Measurements from ENCODE around the gene CREBBP.

Gene CREBBP

GRCh38 chr16:3681206-3681605 lies 199.3 kb downstream of the CREBBP start:
- Histone ChIP-seq H3K9ac (ENCODE audit: insufficient read length) (no peak overlapping the region), H3K4me3 (no peak overlapping the region), H3K27ac (no peak overlapping the region), H3K36me3 (ENCODE audit: insufficient read depth, low read length) (peaks cover 90% of the 10 kb centered on the region), H3K9me3 (ENCODE audit: low read depth, low read length) (no peaks in the 10 kb centered on the region)
- no peak for TF ChIP-seq FOXP2 (optimal IDR thresholded peaks at IDR 0.05; ENCODE audit: control extremely low read depth, extremely low read length, insufficient read depth)
- no peak for TF ChIP-seq POLR2AphosphoS5 (IDR thresholded peaks at IDR 0.05; ENCODE audit: borderline replicate concordance, low read depth, low read length)
- TF ChIP-seq EZH2 (IDR thresholded peaks at IDR 0.05), result no peak
- no peak for DNase-seq (ENCODE audit: low read depth, low spot score)

GRCh38 chr16:3677994-3678393 lies 202.5 kb downstream of the CREBBP start:
- peaks cover 93% of the 10 kb centered on the region for H3K36me3 ChIP-seq (ENCODE audit: insufficient read depth, low read length)
- no peak for TF ChIP-seq POLR2AphosphoS5 (IDR thresholded peaks at IDR 0.05; ENCODE audit: borderline replicate concordance, low read depth, low read length)
- no peak for TF ChIP-seq EZH2 (IDR thresholded peaks at IDR 0.05)
- no peak for TF ChIP-seq FOXP2 (optimal IDR thresholded peaks at IDR 0.05; ENCODE audit: control extremely low read depth, extremely low read length, insufficient read depth)
- no peak overlapping the region for H3K4me3 ChIP-seq
- no peaks in the 10 kb centered on the region for H3K9me3 ChIP-seq (ENCODE audit: low read depth, low read length)
- H3K9ac ChIP-seq (ENCODE audit: insufficient read length), result no peak overlapping the region
- DNase-seq (ENCODE audit: low read depth, low spot score), result no peak
- H3K27ac ChIP-seq, result no peak overlapping the region

- TF ChIP-seq FOXP2 (optimal IDR thresholded peaks at IDR 0.05; ENCODE audit: control extremely low read depth, extremely low read length, insufficient read depth) (no peak), EZH2 (IDR thresholded peaks at IDR 0.05) (no peak), POLR2AphosphoS5 (IDR thresholded peaks at IDR 0.05; ENCODE audit: borderline replicate concordance, low read depth, low read length) (no peak)
- no peak for DNase-seq (ENCODE audit: low read depth, low spot score)
- H3K27ac ChIP-seq, result no peak overlapping the region
- H3K4me3 ChIP-seq, result no peak overlapping the region
- H3K9me3 ChIP-seq (ENCODE audit: low read depth, low read length), result no peaks in the 10 kb centered on the region
- H3K36me3 ChIP-seq (ENCODE audit: insufficient read depth, low read length), result peaks cover 87% of the 10 kb centered on the region
- H3K9ac ChIP-seq (ENCODE audit: insufficient read length), result no peak overlapping the region
These were observed 204.8 kb downstream of the CREBBP start for GRCh38 chr16:3675601-3676130.

Measured in SK-N-MC (cell line).